Measurements from ENCODE around the gene CTTNBP2. TPM values are rescaled to one million over a fixed set of nuclear protein-coding genes. Genes with fewer than 3 reads are reported as not detected.

The CTTNBP2 gene
- total RNA-seq, 6 experiments from 2014 or later, result not detected

DNA sequence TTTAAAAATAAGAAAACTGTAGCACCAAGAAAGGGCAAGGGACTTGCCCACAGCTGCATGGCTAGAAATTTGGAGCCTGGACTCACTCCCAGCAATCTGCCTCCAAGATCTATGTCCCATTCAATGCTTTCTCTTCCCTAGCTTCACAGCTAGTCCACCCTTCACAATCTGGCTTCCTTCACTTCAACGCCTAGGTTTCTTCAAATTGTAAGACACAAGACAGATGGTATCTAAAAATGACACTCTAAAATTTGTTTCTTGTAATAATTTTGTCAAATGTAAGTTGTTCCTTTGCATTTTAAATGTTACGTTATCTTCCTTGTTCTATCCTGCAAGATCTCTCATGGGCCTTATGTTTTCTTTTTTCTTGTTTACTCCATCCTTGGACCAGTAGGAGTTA, 48.6 kb downstream of the CTTNBP2 start:
- Mint-ChIP-seq H3K36me3 (ENCODE audit: low read depth) (no peaks in the 10 kb centered on the region), H3K4me3 (no peak overlapping the region), H3K27ac (no peak overlapping the region), H3K9me3 (peaks cover 27% of the 10 kb centered on the region), H3K4me1 (ENCODE audit: low read depth) (no peaks in the 10 kb centered on the region), H3K27me3 (ENCODE audit: insufficient read depth) (no peaks in the 10 kb centered on the region)
- no peak for DNase-seq
- TF ChIP-seq, protein P1, sequence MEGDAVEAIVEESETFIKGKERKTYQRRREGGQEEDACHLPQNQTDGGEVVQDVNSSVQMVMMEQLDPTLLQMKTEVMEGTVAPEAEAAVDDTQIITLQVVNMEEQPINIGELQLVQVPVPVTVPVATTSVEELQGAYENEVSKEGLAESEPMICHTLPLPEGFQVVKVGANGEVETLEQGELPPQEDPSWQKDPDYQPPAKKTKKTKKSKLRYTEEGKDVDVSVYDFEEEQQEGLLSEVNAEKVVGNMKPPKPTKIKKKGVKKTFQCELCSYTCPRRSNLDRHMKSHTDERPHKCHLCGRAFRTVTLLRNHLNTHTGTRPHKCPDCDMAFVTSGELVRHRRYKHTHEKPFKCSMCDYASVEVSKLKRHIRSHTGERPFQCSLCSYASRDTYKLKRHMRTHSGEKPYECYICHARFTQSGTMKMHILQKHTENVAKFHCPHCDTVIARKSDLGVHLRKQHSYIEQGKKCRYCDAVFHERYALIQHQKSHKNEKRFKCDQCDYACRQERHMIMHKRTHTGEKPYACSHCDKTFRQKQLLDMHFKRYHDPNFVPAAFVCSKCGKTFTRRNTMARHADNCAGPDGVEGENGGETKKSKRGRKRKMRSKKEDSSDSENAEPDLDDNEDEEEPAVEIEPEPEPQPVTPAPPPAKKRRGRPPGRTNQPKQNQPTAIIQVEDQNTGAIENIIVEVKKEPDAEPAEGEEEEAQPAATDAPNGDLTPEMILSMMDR (IDR thresholded peaks at IDR 0.05), result no peak

DNA sequence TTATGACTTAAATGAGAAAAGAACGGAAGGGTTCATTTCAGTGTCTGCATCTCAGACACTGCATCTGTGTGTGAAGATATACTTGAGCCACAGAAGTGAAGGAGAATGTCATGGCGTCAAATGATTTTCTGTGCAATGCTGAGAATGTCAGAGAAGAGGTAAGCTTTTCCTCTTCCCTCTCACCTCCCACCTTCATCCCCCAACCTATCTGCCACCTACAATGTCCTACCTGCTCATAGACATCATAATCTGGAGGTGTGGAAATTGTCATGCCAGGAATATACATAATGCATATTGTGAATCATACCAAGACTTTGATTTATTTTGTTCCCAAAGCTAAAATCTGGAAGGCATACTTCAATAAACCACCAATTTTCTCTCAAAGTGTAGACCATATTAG, 53.7 kb downstream of the CTTNBP2 start:
- no peaks in the 10 kb centered on the region for H3K4me1 Mint-ChIP-seq (ENCODE audit: low read depth)

DNA sequence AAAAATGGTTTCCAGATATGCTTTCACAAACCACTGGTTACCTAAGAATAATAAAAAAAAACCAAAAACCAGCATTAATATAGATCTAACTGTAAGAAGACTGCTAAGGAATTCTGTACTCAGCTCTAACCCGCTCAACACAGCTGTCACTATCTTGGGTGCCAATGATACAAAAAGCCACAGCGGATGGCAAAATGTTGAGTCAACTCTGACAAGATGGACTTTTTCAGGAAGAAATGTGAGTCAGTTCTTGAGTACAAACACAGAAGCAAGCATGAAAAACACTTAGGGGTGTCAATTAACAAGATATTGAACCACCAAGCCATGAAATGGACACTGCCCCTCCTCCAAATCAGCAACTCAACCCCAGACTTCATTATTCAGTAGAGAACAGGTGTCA, 55.0 kb downstream of the CTTNBP2 start:
- Mint-ChIP-seq H3K27ac (no peak overlapping the region), H3K27me3 (ENCODE audit: insufficient read depth) (no peaks in the 10 kb centered on the region), H3K9me3 (peaks cover 10% of the 10 kb centered on the region), H3K36me3 (ENCODE audit: low read depth) (no peaks in the 10 kb centered on the region), H3K4me1 (ENCODE audit: low read depth) (no peaks in the 10 kb centered on the region), H3K4me3 (no peak overlapping the region)
- TF ChIP-seq, protein P1 (IDR thresholded peaks at IDR 0.05), result no peak
- no peak for DNase-seq

More for the DNA sequence above, 53.7 kb downstream of the CTTNBP2 start:
- TF ChIP-seq, protein P1 (IDR thresholded peaks at IDR 0.05), result no peak
- H3K27me3 Mint-ChIP-seq (ENCODE audit: insufficient read depth), result no peaks in the 10 kb centered on the region
- DNase-seq, result no peak
- H3K9me3 Mint-ChIP-seq, result peaks cover 18% of the 10 kb centered on the region
- H3K36me3 Mint-ChIP-seq (ENCODE audit: low read depth), result no peaks in the 10 kb centered on the region
- H3K4me3 Mint-ChIP-seq, result no peak overlapping the region
- no peak overlapping the region for H3K27ac Mint-ChIP-seq

DNA sequence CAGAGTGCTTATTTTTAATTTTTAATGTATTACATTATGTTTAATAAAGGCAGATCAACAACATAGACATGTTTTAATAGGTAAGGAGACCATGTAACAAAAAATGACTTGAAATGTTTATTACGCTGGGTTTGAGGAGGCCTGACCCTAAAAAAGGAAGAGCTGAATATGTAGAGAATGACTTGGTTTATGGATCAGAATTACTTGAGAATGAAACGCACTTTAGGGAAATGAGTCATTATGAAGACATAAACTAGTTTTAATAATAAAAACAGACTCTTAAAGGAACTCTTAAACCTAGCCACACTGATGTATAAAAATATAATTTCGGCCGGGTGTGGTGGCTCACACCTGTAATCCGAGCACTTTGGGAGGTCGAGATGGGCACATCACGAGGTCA, 56.5 kb downstream of the CTTNBP2 start:
- no peaks in the 10 kb centered on the region for H3K4me1 Mint-ChIP-seq (ENCODE audit: low read depth)
- TF ChIP-seq, protein P1 (IDR thresholded peaks at IDR 0.05), result no peak
- DNase-seq, result no peak
- no peaks in the 10 kb centered on the region for H3K36me3 Mint-ChIP-seq (ENCODE audit: low read depth)
- H3K27me3 Mint-ChIP-seq (ENCODE audit: insufficient read depth), result no peaks in the 10 kb centered on the region
- no peak overlapping the region for H3K4me3 Mint-ChIP-seq
- H3K9me3 Mint-ChIP-seq, result peaks cover 10% of the 10 kb centered on the region
- no peak overlapping the region for H3K27ac Mint-ChIP-seq

DNA sequence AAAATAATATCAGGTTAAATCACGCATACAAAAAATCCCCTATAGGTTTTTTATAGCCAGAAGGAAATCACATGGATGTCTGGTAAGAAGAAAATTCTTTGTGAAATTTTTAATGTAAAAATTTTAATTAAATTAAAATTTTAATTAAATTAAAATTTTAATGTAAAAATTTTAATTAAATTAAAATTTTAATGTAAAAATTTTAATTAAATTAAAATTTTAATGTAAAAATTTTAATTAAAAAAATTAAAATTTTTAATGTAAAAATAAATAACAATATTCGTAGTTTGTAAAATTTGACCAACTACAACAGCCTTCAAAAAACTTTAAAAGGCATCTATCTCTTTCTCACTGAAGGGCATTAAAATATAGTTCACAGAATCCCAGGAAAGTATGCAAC, 61.5 kb downstream of the CTTNBP2 start:
- no peaks in the 10 kb centered on the region; the same call in 1 of the 2 replicates for H3K27me3 Mint-ChIP-seq (ENCODE audit: insufficient read depth)
- no peak for DNase-seq
- peaks cover 12% of the 10 kb centered on the region for H3K9me3 Mint-ChIP-seq
- H3K27ac Mint-ChIP-seq, result no peak overlapping the region
- H3K4me1 Mint-ChIP-seq (ENCODE audit: low read depth), result no peaks in the 10 kb centered on the region
- TF ChIP-seq, protein P1 (IDR thresholded peaks at IDR 0.05), result no peak
- H3K4me3 Mint-ChIP-seq, result no peak overlapping the region
- H3K36me3 Mint-ChIP-seq (ENCODE audit: low read depth), result no peaks in the 10 kb centered on the region
